ENCODE data around the gene SLC22A7.

Gene SLC22A7

DNA sequence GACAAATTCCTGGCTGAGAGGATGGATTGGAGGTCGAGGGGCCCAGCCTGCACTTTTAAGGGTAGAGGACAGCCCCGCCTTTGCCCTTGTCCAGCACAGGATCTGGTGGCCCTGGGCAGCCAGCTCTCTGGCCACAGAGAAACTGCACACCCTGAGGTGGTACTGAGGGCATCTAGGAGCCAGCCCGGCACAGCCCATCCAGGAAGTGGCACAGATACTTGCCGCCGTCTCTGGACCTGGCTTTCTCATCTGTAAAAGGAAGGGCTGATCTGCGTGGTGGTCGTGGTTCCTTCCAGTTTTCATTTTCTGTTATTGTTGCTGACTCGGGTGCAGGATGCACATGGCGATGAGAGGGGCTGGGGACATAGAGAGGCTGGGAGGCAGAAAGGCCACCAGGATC is 16.0 kb upstream of the SLC22A7 start:
- in situ Hi-C loops (cut with HindIII; ENCODE audit: low sequenced_read_pairs), result no loop called here

DNA sequence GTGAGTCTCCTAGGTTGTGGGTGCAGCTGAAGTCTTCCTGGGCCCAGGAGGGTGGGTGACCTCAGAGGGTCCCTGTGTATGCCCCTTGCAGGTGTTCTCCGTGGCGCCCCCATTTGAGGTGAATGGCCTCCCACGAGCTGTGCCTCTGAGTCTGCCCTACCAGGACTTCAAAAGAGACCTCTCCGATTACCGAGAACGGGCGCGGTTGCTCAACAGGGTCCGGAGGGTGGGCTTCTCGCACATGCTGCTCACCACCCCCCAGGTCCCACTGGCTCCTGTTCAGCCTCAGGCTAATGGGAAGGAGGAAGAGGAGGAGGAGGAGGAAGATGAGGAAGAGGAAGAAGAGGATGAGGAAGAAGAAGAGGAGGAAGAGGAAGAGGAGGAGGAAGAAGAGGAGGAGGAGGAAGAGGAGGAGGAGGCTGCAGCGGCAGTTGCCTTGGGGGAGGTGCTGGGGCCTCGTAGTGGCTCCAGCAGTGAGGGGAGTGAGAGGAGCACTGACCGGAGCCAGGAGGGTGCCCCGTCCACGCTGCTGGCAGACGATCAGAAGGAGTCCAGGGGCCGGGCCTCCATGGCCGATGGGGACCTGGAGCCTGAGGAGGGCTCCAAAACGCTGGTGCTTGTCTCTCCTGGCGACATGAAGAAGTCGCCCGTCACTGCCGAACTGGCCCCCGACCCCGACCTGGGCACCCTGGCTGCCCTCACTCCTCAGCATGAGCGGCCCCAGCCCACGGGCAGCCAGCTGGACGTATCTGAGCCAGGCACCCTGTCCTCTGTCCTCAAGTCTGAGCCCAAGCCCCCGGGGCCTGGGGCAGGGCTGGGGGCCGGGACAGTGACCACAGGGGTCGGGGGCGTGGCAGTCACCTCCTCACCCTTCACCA is 15.2 kb upstream of the SLC22A7 start:
- in situ Hi-C loops (cut with HindIII; ENCODE audit: low sequenced_read_pairs), result no loop called here

- in situ Hi-C loops (cut with HindIII; ENCODE audit: low sequenced_read_pairs), result no loop called here
Measured at GRCh38 chr6:43283514-43283901, 14.6 kb upstream of the SLC22A7 start.

DNA sequence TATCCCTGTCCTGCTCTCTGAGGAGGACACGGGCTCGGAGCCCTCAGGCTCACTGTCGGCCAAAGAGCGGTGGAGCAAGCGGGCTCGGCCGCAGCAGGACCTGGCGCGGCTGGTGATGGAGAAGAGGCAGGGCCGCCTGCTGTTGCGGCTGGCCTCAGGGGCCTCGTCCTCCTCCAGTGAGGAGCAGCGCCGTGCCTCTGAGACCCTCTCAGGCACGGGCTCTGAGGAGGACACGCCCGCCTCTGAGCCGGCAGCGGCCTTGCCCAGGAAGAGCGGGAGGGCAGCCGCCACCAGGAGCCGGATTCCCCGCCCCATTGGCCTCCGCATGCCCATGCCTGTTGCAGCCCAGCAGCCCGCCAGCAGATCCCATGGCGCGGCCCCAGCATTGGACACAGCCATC is 14.2 kb upstream of the SLC22A7 start:
- in situ Hi-C loops (cut with HindIII; ENCODE audit: low sequenced_read_pairs), result no loop called here

DNA sequence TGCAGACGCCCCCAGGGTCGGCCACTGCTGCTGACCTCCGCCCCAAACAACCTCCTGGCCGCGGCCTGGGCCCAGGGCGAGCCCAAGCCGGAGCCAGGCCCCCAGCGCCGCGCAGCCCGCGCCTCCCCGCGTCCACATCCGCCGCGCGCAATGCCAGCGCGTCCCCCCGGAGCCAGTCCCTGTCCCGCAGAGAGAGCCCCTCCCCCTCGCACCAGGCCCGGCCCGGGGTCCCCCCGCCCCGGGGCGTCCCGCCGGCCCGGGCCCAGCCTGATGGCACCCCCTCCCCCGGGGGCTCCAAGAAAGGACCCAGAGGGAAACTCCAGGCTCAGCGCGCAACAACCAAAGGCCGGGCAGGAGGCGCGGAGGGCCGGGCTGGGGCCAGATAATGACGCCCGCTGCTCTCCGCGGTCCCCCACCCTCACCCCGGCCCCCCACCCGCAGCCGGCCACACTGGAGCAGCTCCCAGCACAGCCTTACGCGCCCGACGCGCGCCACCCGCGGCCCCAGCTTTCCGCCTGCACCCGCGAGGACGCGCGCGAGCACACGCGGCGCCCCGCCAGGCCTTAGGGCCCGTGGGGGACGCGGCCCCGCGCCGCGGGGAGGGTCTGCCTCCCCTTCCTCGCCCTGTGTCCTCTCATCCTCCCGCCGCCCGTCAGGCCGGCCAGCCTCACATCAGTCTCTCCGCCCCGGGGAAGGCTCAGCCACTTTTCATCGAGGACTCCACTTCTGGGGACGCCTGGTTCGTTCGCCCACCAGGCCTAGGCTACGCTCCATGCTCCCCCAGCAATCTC is 12.9 kb upstream of the SLC22A7 start:
- in situ Hi-C loops (cut with HindIII; ENCODE audit: low sequenced_read_pairs), result no loop called here

DNA sequence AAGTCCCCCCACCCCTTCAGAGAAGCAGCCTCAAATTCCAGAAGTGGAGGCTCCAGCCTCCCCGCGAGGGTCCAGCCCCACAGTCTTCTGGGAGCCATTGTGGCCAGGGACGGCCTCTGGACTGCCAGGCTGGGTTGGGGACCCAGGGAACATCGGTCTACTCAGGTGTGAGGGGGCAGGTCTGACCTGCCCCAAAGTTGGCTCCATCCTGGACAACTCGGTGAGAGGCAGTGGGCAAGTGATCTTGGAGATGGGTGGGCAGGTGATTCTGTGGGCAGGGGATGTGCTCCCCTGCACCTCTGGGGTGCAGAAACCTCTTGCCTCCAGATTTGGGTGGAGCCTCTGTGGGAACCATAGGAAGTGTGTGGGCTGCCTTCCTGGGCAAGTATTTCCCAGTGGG is 12.2 kb upstream of the SLC22A7 start:
- in situ Hi-C loops (cut with HindIII; ENCODE audit: low sequenced_read_pairs), result no loop called here

DNA sequence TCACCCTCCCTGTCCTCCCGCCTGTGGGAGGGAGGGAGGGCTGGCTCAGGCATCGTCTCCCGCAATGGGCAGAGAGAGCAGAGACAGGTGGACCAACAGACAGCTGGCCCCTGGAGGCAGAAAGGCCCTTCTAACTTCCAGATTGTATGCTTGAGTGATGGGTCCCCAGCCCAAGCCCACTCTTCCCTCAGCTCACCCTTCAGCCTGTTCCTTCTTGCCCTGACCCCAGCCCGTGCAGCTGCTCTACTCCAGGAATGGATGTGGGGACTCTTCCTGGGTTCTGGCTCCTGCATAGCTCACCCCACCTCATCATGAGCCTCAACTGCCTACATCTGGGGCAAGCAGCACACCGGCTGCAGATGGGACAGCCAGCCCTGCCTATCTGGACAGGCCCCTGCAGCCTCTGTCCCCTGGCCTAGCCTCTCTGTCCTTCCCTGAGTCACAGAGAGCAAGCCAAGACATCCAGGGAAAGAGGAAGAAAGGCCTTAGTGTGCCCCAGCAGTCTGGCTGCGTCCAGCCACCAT is 11.5 kb upstream of the SLC22A7 start:
- in situ Hi-C loops (cut with HindIII; ENCODE audit: low sequenced_read_pairs), result no loop called here

DNA sequence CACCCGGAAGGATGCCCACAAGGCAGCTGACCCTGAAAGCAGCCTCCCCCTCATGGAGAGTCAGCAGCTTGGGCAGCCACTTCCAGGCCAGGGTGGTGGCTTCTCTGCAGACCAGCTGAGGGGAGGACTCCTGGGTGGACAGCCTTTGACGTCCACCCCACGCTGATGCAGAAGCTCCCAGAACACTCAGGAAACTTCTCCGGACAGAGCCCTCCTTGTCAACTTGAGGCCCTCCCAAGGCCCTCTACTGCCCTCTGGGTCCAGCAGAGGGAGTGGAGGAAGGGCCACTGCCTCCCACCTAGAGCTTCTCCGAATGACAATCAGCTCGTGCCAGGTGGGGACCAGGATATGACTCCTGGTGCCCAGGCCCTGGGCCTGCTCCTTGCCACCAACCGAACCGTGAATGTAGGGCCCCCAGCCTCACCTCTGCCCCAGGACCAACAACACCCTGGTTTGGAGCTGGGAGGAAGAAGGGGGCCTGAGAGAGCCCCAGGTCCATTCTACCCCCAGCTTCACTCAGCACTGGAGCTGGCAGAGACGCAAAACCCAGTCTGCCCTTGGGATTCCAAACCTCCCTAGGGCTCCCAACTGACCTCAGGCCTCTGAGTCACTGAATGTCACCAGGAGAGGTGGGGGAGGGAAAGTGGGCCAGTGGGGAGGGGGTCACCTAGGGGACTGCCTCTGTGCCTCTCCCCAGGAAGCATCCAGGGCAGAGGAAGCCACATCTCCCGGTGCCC is 10.9 kb upstream of the SLC22A7 start:
- in situ Hi-C loops (cut with HindIII; ENCODE audit: low sequenced_read_pairs), result no loop called here

GRCh38 chr6:43287717-43288679 is 10.1 kb upstream of the SLC22A7 start:
- in situ Hi-C loops (cut with HindIII; ENCODE audit: low sequenced_read_pairs), result no loop called here

DNA sequence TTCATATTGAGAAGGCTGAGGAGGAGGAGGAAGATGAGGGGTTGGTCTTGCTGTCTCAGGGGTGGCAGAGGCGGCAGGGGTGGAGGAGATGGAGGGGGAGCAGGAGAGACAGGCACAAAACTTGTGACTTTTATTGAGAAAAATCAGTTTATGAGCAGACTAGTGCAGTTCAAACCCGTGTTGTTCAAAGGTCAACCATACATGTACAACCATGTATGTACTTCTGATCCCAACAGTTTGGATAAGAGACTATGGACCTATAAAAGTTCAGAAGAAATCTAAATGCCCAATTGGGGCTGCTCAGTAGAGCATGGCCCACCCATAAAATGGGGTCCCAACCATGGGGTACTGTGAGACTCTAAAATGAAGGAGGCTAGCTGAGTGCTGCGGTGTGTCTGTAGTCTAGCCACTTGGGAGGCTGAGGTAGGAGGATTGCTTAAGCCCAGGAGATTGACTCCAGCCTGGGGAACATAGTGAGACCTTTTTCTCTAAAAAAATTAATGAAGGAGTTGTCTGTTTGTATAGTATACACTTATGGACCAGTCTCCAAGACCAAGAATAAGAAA is 7.6 kb upstream of the SLC22A7 start:
- in situ Hi-C loops (cut with HindIII; ENCODE audit: low sequenced_read_pairs), result no loop called here

GRCh38 chr6:43290905-43291355 is 7.1 kb upstream of the SLC22A7 start:
- in situ Hi-C loops (cut with HindIII; ENCODE audit: low sequenced_read_pairs), result no loop called here

- in situ Hi-C loops (cut with HindIII; ENCODE audit: low sequenced_read_pairs), result no loop called here
Measured at GRCh38 chr6:43291708-43292107, 6.4 kb upstream of the SLC22A7 start.

DNA sequence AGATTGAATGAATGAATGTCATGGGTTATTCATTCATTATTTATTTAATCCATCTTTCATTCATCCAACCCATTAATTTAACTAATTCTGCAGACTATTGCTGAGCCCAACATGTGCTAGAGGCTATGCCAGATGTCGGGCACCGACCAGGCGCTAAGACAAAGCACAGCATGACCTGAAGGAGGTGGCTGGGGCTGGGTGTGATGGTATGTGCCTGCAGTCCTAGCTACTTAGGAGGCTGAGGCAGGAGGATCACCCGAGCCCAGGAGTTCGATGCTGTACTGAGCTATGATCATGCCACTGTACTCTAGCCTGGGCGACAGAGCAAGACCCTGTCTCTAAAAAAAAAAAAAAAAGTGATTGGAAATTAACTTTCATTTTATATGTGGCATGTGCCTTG is 5.7 kb upstream of the SLC22A7 start:
- in situ Hi-C loops (cut with HindIII; ENCODE audit: low sequenced_read_pairs), result no loop called here

DNA sequence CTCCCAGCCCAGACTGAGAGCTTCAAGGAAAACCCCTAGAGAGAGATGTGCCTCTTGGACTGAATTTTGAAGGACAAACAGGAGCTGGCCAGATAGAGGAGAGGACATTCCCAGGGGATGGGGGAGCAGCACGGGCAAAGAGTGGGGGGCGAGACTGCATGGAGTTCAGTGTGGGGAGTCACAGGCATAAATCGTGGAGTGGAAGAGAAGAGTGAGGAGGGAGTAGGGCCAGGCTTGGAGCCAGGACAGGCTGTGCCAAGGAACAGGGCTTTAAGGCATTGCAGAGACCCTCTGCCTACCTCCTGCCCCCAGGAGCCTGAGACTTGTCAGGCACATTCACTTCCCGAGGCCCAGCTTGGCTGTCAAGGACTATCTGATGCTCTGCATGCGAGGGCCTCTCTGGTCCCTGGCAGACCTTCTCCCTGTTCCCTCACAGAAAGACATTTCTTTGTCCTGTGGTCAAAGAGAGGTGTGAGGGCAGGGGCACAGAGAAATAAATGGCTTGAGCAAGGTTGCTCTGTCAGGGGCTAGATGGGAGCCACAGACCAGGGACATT is 5.2 kb upstream of the SLC22A7 start:
- in situ Hi-C loops (cut with HindIII; ENCODE audit: low sequenced_read_pairs), result no loop called here

DNA sequence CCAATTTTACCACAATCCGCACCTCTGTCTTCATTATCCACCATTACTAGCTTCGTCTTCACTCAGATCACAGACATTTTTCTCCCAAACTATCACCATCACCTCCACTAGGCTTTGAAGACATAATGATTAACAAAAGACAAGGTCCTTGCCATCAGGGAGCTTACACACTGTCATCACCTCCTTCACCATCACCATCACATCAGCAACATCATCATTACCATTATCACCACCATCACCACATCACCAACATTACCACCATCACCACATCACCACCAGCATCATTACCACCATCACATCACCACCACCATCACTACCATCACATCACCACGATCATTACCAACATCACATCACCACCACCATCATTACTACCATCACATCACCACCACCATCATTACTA is 4.4 kb upstream of the SLC22A7 start:
- in situ Hi-C loops (cut with HindIII; ENCODE audit: low sequenced_read_pairs), result no loop called here

- in situ Hi-C loops (cut with HindIII; ENCODE audit: low sequenced_read_pairs), result no loop called here
Measured at GRCh38 chr6:43294536-43294935, 3.5 kb upstream of the SLC22A7 start.

DNA sequence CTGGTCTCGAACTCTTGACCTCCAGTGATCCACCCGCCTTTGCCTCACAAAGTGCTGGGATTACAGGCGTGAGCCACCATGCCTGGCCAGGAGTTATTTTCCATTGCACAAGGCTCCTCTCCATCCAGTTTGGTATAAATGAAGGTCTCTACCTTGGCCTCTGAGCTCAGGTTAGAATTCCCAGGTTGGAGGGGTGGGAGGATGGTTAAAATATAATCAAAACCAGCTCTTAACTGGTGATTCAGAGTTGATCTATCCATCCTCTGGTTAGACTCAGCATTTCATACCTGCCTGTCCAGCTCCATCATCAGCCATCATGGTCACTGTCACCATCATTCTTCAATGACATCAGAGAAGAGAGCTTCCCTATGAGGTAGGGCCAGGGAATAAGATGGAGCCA is 2.6 kb upstream of the SLC22A7 start:
- in situ Hi-C loops (cut with HindIII; ENCODE audit: low sequenced_read_pairs), result no loop called here

DNA sequence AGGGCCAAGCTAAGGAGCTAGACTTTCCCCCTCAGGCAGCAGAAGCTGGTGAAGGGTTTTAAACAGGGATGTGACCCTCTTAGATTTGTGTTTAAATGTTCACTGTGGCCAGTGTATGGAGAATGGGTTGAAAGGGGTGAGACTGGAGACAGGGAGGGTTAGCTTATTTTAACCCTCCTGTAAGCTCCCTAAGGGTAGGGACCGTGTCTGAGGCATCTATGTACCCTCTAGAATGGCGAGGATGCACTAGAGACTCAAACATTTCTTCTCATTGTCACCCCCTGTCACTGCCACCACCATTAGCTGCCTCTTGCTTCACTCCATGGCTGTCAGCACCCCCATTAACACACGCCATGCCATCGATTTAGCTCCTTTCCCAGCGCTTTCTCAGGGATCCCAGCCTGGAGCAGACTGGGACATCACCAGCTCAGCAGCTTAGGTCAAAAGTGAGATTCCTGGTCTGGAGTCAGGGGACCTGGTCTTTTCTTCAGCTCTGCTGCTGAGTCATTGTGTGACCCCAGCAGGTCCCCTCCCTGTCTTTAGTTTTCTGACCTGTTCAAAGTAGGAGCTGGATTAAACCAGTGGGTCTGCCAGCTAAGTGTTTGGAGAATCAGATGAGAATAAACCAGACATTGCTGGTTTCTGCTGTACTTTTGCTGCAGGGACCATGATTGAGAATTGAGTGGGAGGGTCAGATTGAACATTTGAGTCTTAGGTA is 1.1 kb upstream of the SLC22A7 start:
- in situ Hi-C loops (cut with HindIII; ENCODE audit: low sequenced_read_pairs), result no loop called here
